ENCODE data around the gene TRIB2.
A peak's percentile ranks its signal among the peaks of the same experiment; 100 is the strongest.

The TRIB2 gene

DNA sequence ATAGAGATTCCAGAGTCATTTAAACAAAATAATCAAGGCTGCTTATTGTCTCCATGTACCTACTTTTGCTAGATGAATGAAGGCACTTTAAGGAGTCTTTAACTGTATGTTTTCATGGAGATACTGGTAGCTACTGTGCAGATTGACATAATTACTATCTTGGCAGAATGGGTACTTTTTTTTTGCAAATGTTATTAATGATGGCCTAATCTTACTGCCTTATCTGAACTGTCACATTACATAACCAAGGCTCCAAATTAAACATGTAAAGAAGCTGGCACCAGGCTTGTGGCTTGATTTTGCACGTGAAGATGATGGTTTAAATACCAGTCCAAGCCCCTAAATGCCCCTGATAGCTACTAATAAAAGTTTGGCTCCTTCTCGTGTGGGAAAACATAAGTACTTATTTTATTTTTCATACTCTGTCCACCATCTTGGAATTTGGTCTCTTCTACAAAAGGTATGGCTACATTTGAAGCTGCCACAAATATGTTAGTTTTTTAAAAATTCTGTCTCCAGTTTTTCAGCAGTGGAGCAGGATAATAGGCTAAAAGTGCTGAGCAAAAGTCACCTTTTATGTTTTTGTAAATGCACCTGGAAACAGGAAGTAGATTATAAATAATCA is 4.1 kb downstream of the TRIB2 start:
- no peak overlapping the region for H2BK5ac ChIP-seq (ENCODE audit: low read depth, low read length, poor library complexity)
- no CpG with 5 or more reads among the region's 2 CpGs for WGBS (ENCODE audit: extremely low coverage, insufficient coverage, insufficient read length)
- H4K91ac ChIP-seq (ENCODE audit: low read depth, low read length), result no peak overlapping the region
- peaks cover 1% of the 10 kb centered on the region for H3K9me3 ChIP-seq (ENCODE audit: insufficient read depth, low read depth, low read length)
- DNase-seq, result no peak
- no peak overlapping the region for H3K14ac ChIP-seq (ENCODE audit: low read length)
- no peak overlapping the region for H2BK12ac ChIP-seq (ENCODE audit: low read length)
- H3K27ac ChIP-seq (ENCODE audit: low read depth, low read length), result no peak overlapping the region
- no peak overlapping the region for H3K4me2 ChIP-seq (ENCODE audit: low read length)
- no peak overlapping the region for H2AFZ ChIP-seq (ENCODE audit: insufficient read depth, low read length, poor library complexity)
- H3K79me2 ChIP-seq (ENCODE audit: control insufficient read depth, insufficient read depth, low read length, poor library complexity), result peaks cover 7% of the 10 kb centered on the region
- peaks cover 0 to 5% of the 10 kb centered on the region in 2 experiments for H3K36me3 ChIP-seq (ENCODE audit: control insufficient read depth in 1 of 2, insufficient read depth in 2 of 2, low read length in 2 of 2)
- H4K8ac ChIP-seq (ENCODE audit: low read depth, low read length), result no peak overlapping the region
- no peak overlapping the region for H3K4ac ChIP-seq (ENCODE audit: low read depth, low read length)
- no peak overlapping the region for H3K18ac ChIP-seq (ENCODE audit: low read length)
- H3K4me1 ChIP-seq (ENCODE audit: control insufficient read depth in 1 of 2, insufficient read depth in 2 of 2, low read length in 2 of 2), result peaks cover 0 to 9% of the 10 kb centered on the region in 2 experiments
- H3K9ac ChIP-seq (ENCODE audit: low read length), result no peak overlapping the region
- H3K23ac ChIP-seq (ENCODE audit: low read length), result no peak overlapping the region
- H4K12ac ChIP-seq (ENCODE audit: low read depth, low read length), result no peak overlapping the region
- peaks cover 6% of the 10 kb centered on the region for H3K27me3 ChIP-seq (ENCODE audit: insufficient read depth, low read length)
- H2AK5ac ChIP-seq (ENCODE audit: low read length), result no peak overlapping the region
- peaks cover 8% of the 10 kb centered on the region for H3K79me1 ChIP-seq (ENCODE audit: low read length)
- H2BK120ac ChIP-seq (ENCODE audit: insufficient read depth, low read length, poor library complexity), result no peak overlapping the region
- no peak overlapping the region for H3K4me3 ChIP-seq (ENCODE audit: low read depth, low read length)

DNA sequence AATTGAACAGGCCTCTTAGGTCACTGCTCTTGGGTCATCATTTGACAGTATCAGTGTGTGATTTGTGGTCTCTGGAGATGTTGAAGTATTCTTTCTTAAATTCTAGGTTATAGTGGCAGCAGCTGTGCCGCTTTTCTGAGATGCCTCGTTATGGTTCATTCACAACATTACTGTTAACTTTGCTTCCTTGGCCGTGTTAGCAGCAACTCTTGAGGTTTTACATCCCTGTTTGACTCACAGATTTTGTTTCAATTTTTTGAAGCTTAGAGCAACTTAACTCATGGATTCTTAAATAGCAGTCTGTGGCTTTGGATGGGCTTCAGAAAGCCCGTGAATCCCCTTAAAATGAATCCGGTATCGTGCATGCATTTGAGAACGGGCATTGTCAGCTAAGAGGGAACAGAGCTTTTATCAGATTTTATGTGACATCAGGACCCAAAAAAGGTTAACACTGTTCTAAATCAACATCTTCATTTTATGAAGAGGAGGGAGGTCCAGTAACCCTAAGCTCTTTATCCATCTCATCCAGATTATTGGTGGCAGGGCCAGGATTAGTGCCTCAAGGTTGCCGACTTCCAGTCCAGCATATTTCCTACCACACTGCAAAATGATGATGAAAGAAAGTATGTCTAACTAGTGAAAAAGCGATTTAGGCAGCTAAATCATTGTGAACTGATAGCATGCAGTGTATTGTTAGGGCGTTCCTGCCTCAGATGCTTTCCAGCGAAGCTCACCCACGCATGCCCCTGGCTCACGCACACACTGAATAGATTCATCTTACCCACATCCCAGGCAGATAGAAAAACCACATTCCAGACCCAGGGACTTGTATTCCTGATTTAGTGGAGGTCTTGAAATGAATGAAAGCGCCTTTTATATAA is 5.1 kb downstream of the TRIB2 start:
- peaks cover 0 to 7% of the 10 kb centered on the region in 2 experiments for H3K36me3 ChIP-seq (ENCODE audit: control insufficient read depth in 1 of 2, insufficient read depth in 2 of 2, low read length in 2 of 2)
- no peak overlapping the region for H2BK120ac ChIP-seq (ENCODE audit: insufficient read depth, low read length, poor library complexity)
- H3K79me1 ChIP-seq (ENCODE audit: low read length), result peaks cover 3% of the 10 kb centered on the region
- DNase-seq, result no peak
- no peak overlapping the region for H2AFZ ChIP-seq (ENCODE audit: insufficient read depth, low read length, poor library complexity)
- H2AK5ac ChIP-seq (ENCODE audit: low read length), result no peak overlapping the region
- H2BK5ac ChIP-seq (ENCODE audit: low read depth, low read length, poor library complexity), result no peak overlapping the region
- peaks cover 0 to 9% of the 10 kb centered on the region in 2 experiments for H3K4me1 ChIP-seq (ENCODE audit: control insufficient read depth in 1 of 2, insufficient read depth in 2 of 2, low read length in 2 of 2)
- H4K8ac ChIP-seq (ENCODE audit: low read depth, low read length), result no peak overlapping the region
- H3K9me3 ChIP-seq (ENCODE audit: insufficient read depth, low read depth, low read length), result peaks cover 1% of the 10 kb centered on the region
- no peak overlapping the region for H4K12ac ChIP-seq (ENCODE audit: low read depth, low read length)
- no CpG with 5 or more reads among the region's 14 CpGs for WGBS (ENCODE audit: extremely low coverage, insufficient coverage, insufficient read length)
- H3K79me2 ChIP-seq (ENCODE audit: control insufficient read depth, insufficient read depth, low read length, poor library complexity), result peaks cover 5% of the 10 kb centered on the region
- no peak overlapping the region for H3K4ac ChIP-seq (ENCODE audit: low read depth, low read length)
- no peak overlapping the region for H3K14ac ChIP-seq (ENCODE audit: low read length)
- no peak overlapping the region for H3K23ac ChIP-seq (ENCODE audit: low read length)
- no peak overlapping the region for H2BK12ac ChIP-seq (ENCODE audit: low read length)
- no peak overlapping the region for H4K91ac ChIP-seq (ENCODE audit: low read depth, low read length)
- no peak overlapping the region for H3K9ac ChIP-seq (ENCODE audit: low read length)
- H3K18ac ChIP-seq (ENCODE audit: low read length), result no peak overlapping the region
- H3K27me3 ChIP-seq (ENCODE audit: insufficient read depth, low read length), result peaks cover 6% of the 10 kb centered on the region
- H3K27ac ChIP-seq (ENCODE audit: low read depth, low read length), result no peak overlapping the region
- no peak overlapping the region for H3K4me3 ChIP-seq (ENCODE audit: low read depth, low read length)
- no peak overlapping the region for H3K4me2 ChIP-seq (ENCODE audit: low read length)

DNA sequence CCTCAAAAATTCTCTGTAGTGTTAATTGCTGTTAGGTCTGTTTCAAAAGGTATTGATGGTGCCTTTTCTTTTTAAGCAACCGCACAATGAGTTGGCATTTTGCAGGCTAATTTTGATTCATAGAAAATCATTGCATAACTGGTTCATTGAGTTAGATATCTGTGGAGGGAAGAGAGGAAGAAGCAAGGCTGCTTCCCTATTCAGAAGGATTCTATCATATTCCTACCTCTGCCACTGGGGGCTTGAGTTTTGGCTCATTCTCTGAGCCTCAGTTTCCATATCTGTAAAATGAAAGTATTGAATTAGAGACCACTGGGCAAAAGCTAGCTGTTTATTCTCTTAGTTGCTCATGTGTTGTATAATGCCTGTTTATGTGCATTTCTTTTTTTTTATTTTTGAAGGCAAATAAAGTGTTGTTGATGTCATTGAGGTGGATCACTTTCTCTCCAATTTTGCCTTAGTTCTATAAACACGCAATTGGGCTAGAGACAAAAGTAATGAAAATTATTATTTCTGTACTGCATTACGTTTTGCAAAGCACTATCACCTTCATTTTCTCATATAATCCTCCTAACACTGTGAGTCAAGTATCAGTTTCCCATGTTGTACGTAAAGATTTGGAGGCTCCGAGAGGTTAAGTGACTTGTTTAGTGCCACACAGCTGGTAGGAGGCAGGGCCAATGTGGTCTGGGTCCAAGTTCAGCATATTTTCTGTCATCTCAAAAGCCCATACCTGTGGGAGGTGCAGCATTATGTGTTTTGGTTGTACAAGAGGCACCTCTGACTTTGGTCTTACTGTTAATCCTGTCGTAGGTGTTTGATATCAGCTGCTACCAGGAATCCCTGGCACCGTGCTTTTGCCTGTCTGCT is 5.9 kb downstream of the TRIB2 start:
- no peak overlapping the region for H2BK12ac ChIP-seq (ENCODE audit: low read length)
- H3K18ac ChIP-seq (ENCODE audit: low read length), result no peak overlapping the region
- no peak overlapping the region for H4K12ac ChIP-seq (ENCODE audit: low read depth, low read length)
- H3K14ac ChIP-seq (ENCODE audit: low read length), result no peak overlapping the region
- H3K9me3 ChIP-seq (ENCODE audit: insufficient read depth, low read depth, low read length), result peaks cover 1% of the 10 kb centered on the region
- peaks cover 0 to 7% of the 10 kb centered on the region in 2 experiments for H3K36me3 ChIP-seq (ENCODE audit: control insufficient read depth in 1 of 2, insufficient read depth in 2 of 2, low read length in 2 of 2)
- peaks cover 6% of the 10 kb centered on the region for H3K27me3 ChIP-seq (ENCODE audit: insufficient read depth, low read length)
- H3K23ac ChIP-seq (ENCODE audit: low read length), result no peak overlapping the region
- H4K8ac ChIP-seq (ENCODE audit: low read depth, low read length), result no peak overlapping the region
- no peak overlapping the region for H4K91ac ChIP-seq (ENCODE audit: low read depth, low read length)
- H3K79me2 ChIP-seq (ENCODE audit: control insufficient read depth, insufficient read depth, low read length, poor library complexity), result peaks cover 1% of the 10 kb centered on the region
- no peak overlapping the region for H3K9ac ChIP-seq (ENCODE audit: low read length)
- no peak overlapping the region for H3K4me3 ChIP-seq (ENCODE audit: low read depth, low read length)
- no peak overlapping the region for H2BK120ac ChIP-seq (ENCODE audit: insufficient read depth, low read length, poor library complexity)
- no peak for DNase-seq
- peaks cover 0 to 8% of the 10 kb centered on the region in 2 experiments for H3K4me1 ChIP-seq (ENCODE audit: control insufficient read depth in 1 of 2, insufficient read depth in 2 of 2, low read length in 2 of 2)
- H2AFZ ChIP-seq (ENCODE audit: insufficient read depth, low read length, poor library complexity), result no peak overlapping the region
- no peak overlapping the region for H3K27ac ChIP-seq (ENCODE audit: low read depth, low read length)
- H2BK5ac ChIP-seq (ENCODE audit: low read depth, low read length, poor library complexity), result no peak overlapping the region
- WGBS (ENCODE audit: extremely low coverage, insufficient coverage, insufficient read length), result no CpG with 5 or more reads among the region's 7 CpGs
- no peak overlapping the region for H2AK5ac ChIP-seq (ENCODE audit: low read length)
- no peak overlapping the region for H3K4ac ChIP-seq (ENCODE audit: low read depth, low read length)
- no peaks in the 10 kb centered on the region for H3K79me1 ChIP-seq (ENCODE audit: low read length)
- no peak overlapping the region for H3K4me2 ChIP-seq (ENCODE audit: low read length)

DNA sequence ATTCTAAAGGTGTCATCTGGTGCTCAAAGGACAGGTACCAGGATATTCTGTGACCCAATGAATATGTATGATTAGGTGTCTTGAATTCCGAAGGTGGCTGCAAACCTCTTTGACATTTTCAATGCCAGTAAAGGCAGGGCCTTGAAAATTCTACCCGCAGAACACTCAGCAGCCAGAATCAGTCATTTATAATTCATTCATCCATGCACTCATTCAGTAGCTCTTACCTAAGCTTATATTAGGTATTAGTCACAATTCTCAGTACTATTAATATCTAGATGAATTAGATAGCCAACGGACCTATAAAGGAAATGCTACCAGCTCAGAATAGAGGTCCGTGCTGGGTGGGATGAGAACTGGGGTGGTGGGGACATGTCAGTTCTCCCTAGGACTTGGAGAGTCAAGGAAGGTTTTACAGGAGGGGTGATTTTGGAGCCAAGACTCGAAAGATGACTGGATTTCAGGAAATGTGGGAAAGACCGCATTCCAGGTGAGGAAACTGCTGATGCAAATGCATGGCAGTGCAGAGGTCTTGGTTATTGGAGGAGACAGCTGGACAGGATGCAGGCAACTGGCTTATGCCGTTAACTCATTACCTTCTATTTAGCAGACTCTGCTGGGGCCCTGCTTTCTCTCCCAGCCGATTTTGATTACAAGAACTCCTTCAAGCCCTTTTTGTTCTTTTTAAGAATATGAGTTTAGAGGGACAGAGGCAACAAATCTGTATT is 7.2 kb downstream of the TRIB2 start:
- H4K91ac ChIP-seq (ENCODE audit: low read depth, low read length), result no peak overlapping the region
- no peak overlapping the region for H2BK120ac ChIP-seq (ENCODE audit: insufficient read depth, low read length, poor library complexity)
- no peak overlapping the region for H3K14ac ChIP-seq (ENCODE audit: low read length)
- no CpG with 5 or more reads among the region's 8 CpGs for WGBS (ENCODE audit: extremely low coverage, insufficient coverage, insufficient read length)
- no peak overlapping the region for H4K12ac ChIP-seq (ENCODE audit: low read depth, low read length)
- peaks cover under 1% of the 10 kb centered on the region for H3K27me3 ChIP-seq (ENCODE audit: insufficient read depth, low read length)
- no peak overlapping the region for H2AFZ ChIP-seq (ENCODE audit: insufficient read depth, low read length, poor library complexity)
- H3K4ac ChIP-seq (ENCODE audit: low read depth, low read length), result no peak overlapping the region
- H3K9ac ChIP-seq (ENCODE audit: low read length), result no peak overlapping the region
- H3K4me3 ChIP-seq (ENCODE audit: low read depth, low read length), result no peak overlapping the region
- no peaks in the 10 kb centered on the region for H3K79me1 ChIP-seq (ENCODE audit: low read length)
- no peak overlapping the region for H3K4me2 ChIP-seq (ENCODE audit: low read length)
- peaks cover 0 to 3% of the 10 kb centered on the region in 2 experiments for H3K4me1 ChIP-seq (ENCODE audit: control insufficient read depth in 1 of 2, insufficient read depth in 2 of 2, low read length in 2 of 2)
- H2AK5ac ChIP-seq (ENCODE audit: low read length), result no peak overlapping the region
- no peak overlapping the region for H3K27ac ChIP-seq (ENCODE audit: low read depth, low read length)
- DNase-seq, result peak; percentile 50 to 52
- H2BK12ac ChIP-seq (ENCODE audit: low read length), result no peak overlapping the region
- peaks cover 1% of the 10 kb centered on the region for H3K9me3 ChIP-seq (ENCODE audit: insufficient read depth, low read depth, low read length)
- H3K23ac ChIP-seq (ENCODE audit: low read length), result no peak overlapping the region
- H2BK5ac ChIP-seq (ENCODE audit: low read depth, low read length, poor library complexity), result no peak overlapping the region
- peaks cover 0 to 7% of the 10 kb centered on the region in 2 experiments for H3K36me3 ChIP-seq (ENCODE audit: control insufficient read depth in 1 of 2, insufficient read depth in 2 of 2, low read length in 2 of 2)
- H3K79me2 ChIP-seq (ENCODE audit: control insufficient read depth, insufficient read depth, low read length, poor library complexity), result no peaks in the 10 kb centered on the region
- H4K8ac ChIP-seq (ENCODE audit: low read depth, low read length), result no peak overlapping the region
- H3K18ac ChIP-seq (ENCODE audit: low read length), result no peak overlapping the region
